NCI-H748 (cell line): Measurements from ENCODE around the gene GPHB5.

ENCODE experiments used
- DNase-seq: peaks from one replicate; lab custom pipeline; 2025; ENCODE audit not compliant: unreplicated experiment; lab: John Stamatoyannopoulos, UW

The GPHB5 gene

GRCh38 chr14:63267171-63267570 is 51.6 kb downstream of the GPHB5 start:
- DNase-seq = no peak

GRCh38 chr14:63266106-63266505 is 52.6 kb downstream of the GPHB5 start:
- DNase-seq = no peak
